ENCODE results near the gene ATP5F1D.
"Not testable (repeated sequence)": the region's sequence is repeated elsewhere in the genome, so short reads cannot be mapped to it uniquely, and the experiment has no call there.

The ATP5F1D gene

DNA sequence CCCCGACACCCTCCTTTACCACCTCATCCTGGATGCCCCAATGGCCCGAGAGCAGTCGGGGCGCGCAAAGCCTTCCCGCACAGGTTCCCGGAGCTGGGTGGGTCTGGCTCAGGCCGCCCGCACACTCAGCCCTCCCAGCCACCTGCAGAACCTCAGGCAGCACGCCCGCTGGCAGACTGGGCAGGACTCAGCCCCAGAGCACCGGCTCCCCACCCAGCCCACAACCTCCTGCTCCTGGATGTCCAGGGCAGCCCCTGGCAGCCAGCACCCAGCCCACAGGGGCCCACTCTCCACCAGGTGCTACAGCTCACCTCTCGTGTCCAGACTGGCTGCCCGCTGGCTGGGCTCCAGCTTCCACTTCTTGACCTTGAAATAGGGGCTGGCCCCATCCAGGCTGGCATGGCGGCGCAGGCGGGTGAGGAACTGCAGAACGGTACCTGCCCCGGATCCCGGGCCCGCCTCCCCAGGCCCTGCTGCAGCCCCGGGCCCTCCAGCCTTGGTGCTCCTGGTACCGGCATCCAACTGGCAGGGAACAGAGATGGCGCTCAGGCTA lies 8.4 kb upstream of the ATP5F1D start:
- DNase-seq: no peak

GRCh38 chr19:1234051-1234954 lies 7.2 kb upstream of the ATP5F1D start:
- DNase-seq: no peak

GRCh38 chr19:1234955-1235380 lies 6.6 kb upstream of the ATP5F1D start:
- DNase-seq: no peak

DNA sequence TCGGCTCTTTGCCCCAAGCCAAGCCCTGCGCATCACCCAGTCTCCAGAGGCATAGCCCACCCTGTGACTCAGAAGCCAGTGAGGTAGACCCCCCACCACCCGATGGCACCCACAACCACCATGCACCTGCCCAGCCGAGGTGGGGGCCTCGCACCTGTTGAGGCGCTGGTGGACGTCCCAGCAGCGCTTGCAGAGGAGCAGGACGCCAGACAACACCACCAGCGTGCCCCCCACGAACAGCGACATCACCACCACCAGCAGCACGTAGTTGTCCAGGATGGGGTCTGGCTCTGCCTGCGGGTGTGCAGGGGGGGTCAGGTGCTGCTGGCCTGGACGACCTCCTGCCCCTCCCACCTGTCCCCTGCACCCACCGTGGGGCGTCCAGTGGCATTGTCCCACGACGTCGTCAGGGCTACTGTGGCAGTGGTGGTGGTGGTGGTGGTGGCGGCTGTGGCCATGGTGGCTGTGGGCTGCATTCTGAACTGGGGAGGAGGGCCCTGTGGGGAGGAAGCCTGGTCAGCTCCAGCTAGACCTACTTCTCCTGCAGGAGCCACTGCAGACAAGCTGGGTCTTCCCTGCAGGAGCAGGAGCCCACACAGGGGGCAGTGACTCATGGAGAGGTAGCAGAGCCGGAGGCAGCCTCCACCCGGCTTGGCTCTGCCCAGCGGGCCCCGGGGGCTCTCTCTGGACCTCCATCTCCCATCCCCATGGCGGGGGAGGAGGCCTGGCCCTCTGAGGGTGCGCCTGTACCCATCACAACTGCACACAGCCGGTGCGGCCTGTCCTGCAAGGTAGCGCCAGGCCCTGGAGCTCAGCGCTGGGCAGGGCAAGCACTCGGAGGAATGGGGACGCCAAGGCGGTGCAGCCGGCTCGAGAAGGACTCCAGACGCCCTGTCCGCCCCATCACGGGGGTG lies 5.7 kb upstream of the ATP5F1D start:
- DNase-seq: no peak

- DNase-seq: peak; percentile 29
These were observed 5.0 kb upstream of the ATP5F1D start for GRCh38 chr19:1236576-1236975.

DNA sequence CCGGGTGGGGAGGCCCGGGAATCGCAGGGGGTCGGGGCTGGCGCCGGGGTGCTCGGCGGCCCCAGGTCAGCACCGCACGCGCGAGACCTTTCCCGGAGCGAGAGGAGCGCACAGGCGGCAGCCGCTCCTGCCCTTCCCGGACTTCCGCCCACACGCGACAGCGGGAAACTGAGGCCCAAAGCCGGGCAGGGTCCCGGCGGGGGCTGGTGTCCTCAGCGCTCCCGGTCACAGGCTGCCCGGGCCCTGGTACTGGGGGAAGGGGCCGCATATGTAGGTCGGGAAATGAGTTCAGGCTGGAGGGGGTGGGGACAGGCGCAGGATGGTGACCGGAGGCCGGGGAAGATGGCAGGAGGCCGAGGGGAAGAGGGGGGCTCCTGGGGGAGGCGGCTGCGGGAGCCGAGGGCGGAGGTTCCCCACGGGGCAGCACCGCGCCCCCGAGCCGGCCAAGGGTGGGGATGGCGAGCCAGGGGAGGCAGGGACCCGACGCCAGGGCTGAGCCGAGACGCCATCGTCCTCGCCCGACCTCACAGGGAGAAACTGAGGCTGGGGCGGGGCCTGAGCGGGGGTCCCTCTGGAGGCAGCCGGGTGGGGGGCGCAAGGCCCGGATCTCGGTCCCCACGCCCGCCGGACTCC lies 4.4 kb upstream of the ATP5F1D start:
- no peak for DNase-seq

- no peak for DNase-seq
These were observed 3.7 kb upstream of the ATP5F1D start, which contains the start of gene CBARP for GRCh38 chr19:1237754-1238368. CBARP (minus strand) TSS chr19:1238005; CDS start chr19:1236100, 1,905 bp downstream.

GRCh38 chr19:1238369-1239303 lies 2.9 kb upstream of the ATP5F1D start:
- no peak for DNase-seq

GRCh38 chr19:1239420-1239795 lies 2.1 kb upstream of the ATP5F1D start:
- no peak for DNase-seq

- DNase-seq: peak; percentile 59
These were observed 1.5 kb upstream of the ATP5F1D start for GRCh38 chr19:1239796-1240737.

DNA sequence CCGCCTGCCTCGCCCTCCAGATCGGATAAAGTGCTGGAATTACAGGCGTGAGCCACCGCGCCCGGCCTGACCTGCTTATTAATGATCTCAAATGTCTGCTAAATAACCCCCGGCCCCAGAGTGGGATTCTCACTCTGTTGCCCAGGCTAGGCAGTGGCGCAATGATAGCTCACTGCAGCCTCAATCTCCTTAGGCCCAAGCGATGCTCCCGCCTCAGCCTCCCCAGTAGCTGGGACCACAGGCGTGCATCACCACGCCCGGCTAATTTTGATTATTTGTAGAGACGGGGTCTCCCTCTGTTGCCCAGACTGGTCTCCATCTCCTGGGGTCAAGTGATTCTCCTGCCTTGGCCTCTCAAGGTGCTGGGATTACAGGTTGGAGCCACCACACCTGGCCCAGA lies 626 bp upstream of the ATP5F1D start:
- DNase-seq: no peak

- DNase-seq: peak; percentile 37
These were observed 2.5 kb downstream of the ATP5F1D start for GRCh38 chr19:1243768-1244692.

GRCh38 chr19:1244693-1245451 lies 3.3 kb downstream of the ATP5F1D start:
- DNase-seq: no peak

DNA sequence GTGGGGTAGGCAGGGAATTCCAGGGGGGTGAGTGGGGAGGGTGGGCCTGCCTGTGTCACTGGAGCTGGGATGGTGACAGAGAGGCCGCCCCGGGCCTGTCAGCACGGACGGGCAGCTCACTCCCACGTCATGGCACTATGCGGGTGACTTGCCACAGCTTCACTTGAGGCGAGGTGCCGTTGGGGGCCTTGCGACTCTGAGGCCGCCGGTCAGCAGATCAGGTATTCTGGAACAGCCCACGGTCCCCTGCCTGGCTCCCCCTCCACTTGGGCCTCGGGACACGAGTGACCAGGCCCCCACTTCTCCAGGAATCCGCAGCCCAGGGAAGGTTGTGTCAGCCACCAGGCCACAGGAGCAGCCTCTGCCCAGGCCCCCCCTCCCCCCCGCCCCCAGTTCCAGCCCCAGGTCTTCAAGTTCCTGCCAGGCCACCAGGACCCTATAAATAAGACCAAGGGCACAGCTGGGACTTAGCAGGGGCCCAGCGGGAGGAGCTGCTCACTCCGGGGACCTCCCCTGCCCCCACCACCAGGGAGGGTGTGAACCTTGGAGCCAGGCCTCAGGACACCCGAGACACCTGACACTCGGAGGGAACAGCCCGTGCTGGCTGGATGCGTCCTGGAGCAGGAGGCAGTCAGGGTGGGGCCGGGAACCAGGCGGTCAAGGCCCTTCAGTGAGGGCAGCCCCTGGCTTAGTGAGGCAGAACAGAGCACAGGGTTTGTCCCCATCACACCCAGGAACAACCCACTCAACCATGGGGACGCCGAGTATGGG lies 4.1 kb downstream of the ATP5F1D start:
- DNase-seq: no peak

DNA sequence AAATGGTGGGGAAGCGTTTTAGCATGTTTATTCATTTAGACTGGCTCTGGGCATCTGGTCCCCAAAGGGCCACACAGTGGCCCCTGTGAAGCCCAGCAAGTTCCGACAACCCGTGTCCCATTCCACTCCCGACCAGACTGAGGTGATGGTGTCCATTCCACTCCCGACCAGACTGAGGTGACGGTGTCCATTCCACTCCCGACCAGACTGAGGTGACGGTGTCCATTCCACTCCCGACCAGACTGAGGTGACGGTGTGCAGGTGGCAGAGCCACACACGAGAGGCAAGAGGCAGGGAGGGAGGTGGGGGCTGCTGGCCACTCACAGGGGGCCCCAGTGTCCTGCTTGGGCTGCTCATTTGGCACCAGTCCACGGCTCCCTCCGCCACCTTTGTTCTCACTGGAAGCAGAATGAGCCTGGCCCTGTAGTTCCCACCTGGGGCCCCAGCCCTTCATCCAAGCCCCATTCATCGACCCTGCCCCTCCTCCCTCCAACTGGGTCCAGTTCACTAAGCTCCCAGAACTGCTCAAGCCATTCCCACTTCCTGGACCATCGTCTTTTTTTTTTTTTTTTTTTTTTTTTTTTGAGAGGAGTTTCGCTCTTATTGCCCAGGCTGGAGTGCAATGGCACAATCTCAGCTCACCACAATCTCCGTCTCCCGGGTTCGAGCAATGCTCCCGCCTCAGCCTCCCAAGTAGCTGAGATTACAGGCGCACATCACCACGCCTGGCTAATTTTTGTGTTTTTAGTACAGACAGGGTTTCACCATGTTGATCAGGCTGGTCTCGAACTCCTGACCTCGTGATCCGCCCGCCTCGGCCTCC lies 4.9 kb downstream of the ATP5F1D start:
- DNase-seq: not testable (repeated sequence)

GRCh38 chr19:1247748-1248138 lies 6.2 kb downstream of the ATP5F1D start:
- DNase-seq: no peak
